Measurements from ENCODE around the gene TMEM87B. TPM values are rescaled to one million over a fixed set of nuclear protein-coding genes. Genes with fewer than 3 reads are reported as not detected.
"Not testable (repeated sequence)": the region's sequence is repeated elsewhere in the genome, so short reads cannot be mapped to it uniquely, and the experiment has no call there.

TMEM87B gene
- total RNA-seq, 1 experiment from 2014 or later: 20.2 TPM

DNA sequence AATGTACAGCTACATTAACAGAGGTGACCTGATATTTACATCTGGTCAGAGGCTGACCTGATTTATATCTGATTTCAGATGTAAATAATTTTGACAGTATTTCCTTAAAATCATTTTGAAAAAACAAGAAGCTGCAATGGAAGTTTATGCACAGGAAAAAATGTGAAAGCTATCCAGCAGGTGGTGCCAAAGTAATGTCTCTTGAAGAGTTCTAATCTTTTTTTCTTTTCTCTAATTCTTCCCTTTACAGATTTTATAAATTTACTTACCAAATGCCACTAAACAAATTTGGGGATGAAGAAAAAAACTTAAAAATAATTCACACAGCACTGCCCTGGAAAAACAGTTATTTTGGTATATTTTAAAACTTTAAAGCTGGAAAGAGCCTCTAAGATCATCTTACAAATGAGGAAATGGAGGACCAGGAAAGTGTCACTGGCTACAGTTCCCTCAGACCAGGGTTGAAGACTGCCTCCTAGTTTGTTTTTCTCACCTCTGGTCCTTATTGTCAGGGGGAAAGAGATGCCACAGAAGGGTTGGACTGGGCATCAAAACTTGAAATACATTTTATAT, 66.7 kb downstream of the TMEM87B start:
- no peak for DNase-seq (ENCODE audit: low spot score)

DNA sequence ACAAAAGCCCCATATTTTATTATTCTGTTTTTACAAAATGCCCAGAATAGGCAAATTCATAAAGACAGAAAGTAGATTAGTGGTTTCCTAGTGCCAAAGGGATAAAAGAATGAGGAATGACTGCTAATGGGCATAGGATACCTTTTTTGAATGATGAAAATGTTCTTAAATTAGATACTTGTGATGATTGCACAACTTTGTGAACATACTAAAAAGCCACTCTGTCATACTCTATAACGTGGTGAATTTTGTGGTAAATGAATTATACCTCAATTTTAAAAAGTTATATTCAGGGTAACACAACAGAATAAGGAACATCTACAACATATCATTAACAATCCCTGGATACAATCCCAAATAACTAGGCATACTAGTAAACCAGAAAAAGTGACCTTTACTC, 74.0 kb downstream of the TMEM87B start:
- no peak for DNase-seq (ENCODE audit: low spot score)

DNA sequence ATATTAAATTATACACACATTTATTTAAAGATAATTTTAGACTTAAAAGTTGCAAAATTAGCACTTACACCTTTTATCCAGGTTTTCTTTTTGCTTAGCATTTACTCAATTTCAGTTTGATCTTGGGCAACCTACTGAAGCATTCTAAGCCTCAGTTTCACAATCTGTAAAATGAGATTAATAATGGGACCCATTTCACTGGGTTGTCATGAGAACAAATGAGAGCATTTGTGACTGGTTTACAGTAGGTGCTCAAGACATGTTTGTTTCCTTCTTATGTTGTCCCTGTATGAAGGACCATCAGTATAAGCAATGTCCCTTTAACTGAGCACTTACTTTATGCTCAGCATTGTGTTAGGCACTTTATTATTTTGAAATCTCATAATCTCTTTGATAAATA, 78.3 kb downstream of the TMEM87B start:
- no peak for DNase-seq (ENCODE audit: low spot score)

DNA sequence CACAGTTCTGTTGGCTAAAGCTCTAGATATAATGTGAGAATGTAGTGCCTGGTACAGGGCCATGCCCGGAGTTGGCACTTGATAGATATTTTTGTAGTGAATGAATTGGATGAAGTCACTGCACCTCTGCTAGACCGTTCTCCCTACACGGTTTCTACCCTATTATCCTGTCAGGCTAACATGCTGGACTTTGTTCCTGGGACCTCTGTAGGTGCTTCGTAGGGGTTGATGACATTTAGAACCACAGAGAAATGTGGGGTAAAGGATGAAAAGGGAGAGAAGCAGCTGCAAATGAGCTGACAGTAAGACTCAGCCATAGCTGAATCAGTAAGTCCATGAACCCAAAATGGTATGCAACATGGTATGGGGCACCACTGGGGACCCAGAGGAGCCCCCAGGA, 79.1 kb downstream of the TMEM87B start:
- no peak for DNase-seq (ENCODE audit: low spot score)

DNA sequence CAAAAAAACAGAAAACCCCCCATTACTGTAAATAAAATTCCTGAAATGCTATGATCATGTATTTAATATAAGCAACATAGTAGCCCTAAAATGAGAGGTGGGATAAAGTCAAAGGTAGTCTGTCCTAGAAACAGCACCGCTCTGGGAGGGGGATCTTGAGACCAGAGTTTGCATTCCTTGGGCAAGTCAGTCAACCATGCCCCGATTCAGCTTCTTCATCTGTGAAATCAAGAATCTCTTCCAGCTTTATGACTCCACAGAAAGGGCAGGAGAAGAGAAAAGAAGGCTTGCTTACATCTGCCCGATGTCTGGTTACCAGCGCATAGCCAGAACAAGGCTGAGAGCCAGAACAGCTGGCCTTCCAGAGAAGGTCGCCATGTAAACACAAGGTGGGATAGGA, 81.0 kb downstream of the TMEM87B start:
- no peak for DNase-seq (ENCODE audit: low spot score)

DNA sequence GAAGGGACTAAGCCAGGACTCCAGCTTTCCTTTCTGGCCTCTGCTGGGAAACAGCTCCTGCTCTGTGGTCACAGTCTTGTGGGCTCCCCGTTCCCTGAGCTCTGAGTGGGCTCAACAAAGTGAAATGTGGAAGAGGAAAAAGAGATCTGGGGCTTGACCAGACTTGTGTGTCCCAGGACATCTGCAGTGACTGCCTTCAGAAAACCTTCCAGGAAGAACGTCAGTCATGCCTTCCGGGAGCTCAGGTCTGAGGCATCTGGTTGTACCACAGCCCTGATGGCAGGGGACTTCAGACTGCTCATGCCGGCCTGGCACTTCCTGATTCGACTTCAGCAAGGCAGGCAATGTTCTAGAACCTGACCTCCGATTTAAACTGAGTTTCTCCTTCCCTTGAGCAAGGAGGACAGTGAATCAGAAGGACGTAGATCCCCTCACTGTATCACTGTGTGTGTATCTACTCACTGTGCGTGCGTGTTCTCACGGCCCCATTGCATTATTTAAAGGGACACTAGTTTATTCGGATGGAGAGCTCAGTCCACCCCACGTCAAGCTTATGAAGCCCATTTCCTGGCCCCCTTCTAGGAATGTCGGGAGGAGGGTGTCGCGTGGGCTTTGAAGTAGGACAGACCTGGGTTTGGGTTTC, 82.6 kb downstream of the TMEM87B start:
- no peak for DNase-seq (ENCODE audit: low spot score)

DNA sequence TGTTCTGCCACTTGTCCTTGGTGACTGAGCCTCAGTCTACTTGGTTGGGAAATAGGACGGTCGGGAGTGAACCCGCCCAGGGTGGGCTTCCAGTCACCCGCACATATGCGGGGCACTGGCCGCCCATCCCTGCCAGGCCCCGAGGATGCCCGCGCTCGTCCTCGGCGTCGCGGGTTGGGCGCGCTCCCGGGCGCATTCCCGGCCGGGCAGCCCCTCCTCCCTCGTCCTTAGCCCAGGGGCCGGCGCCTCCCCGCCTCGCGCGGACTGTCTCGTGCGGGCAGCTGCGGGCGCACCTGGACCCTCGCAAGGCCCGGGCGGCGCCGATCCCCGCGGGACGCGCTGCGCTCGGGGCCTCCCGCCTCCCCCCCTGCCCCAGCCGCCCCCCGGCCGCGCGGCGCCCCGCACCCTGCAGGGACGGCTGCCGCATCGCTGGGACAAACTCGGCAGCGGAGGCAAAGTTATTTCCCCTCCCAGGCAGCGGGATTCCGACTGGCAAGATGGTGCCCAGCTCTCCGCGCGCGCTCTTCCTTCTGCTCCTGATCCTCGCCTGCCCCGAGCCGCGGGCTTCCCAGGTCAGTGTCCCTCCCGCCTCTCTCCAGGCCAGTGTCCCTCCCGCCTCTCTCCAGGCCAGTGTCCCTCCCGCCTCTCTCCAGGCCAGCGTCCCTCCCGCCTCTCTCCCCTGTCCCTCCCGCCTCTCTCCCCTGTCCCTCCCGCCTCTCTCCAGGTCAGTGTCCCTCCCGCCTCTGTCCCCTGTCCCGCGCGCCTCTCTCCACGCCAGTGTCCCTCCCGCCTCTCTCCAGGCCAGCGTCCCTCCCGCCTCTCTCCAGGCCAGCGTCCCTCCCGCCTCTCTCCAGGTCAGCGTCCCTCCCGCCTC, 83.3 kb downstream of the TMEM87B start, which contains the start of gene FBLN7:
FBLN7 (plus strand) TSS at position 227 of the 874 bp plus-strand sequence; CDS start at position 498, 271 bp downstream.
- no peak for DNase-seq (ENCODE audit: low spot score)

DNA sequence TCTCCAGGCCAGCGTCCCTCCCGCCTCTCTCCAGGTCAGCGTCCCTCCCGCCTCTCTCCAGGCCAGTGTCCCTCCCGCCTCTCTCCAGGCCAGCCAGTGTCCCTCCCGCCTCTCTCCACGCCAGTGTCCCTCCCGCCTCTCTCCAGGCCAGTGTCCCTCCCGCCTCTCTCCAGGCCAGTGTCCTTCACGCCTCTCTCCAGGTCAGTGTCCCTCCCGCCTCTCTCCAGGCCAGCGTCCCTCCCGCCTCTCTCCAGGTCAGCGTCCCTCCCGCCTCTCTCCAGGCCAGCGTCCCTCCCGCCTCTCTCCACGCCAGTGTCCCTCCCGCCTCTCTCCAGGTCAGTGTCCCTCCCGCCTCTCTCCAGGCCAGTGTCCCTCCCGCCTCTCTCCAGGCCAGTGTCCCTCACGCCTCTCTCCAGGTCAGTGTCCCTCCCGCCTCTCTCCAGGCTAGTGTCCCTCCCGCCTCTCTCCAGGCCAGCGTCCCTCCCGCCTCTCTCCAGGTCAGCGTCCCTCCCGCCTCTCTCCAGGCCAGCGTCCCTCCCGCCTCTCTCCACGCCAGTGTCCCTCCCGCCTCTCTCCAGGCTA, 84.1 kb downstream of the TMEM87B start:
- DNase-seq (ENCODE audit: low spot score): not testable (repeated sequence)

DNA sequence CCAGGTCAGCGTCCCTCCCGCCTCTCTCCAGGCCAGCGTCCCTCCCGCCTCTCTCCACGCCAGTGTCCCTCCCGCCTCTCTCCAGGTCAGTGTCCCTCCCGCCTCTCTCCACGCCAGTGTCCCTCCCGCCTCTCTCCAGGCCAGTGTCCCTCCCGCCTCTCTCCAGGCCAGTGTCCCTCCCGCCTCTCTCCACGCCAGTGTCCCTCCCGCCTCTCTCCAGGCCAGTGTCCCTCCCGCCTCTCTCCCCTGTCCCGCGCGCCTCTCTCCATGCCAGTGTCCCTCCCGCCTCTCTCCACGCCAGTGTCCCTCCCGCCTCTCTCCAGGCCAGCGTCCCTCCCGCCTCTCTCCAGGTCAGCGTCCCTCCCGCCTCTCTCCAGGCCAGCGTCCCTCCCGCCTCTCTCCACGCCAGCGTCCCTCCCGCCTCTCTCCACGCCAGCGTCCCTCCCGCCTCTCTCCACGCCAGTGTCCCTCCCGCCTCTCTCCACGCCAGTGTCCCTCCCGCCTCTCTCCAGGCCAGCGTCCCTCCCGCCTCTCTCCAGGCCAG, 84.7 kb downstream of the TMEM87B start:
- not testable (repeated sequence) for DNase-seq (ENCODE audit: low spot score)

DNA sequence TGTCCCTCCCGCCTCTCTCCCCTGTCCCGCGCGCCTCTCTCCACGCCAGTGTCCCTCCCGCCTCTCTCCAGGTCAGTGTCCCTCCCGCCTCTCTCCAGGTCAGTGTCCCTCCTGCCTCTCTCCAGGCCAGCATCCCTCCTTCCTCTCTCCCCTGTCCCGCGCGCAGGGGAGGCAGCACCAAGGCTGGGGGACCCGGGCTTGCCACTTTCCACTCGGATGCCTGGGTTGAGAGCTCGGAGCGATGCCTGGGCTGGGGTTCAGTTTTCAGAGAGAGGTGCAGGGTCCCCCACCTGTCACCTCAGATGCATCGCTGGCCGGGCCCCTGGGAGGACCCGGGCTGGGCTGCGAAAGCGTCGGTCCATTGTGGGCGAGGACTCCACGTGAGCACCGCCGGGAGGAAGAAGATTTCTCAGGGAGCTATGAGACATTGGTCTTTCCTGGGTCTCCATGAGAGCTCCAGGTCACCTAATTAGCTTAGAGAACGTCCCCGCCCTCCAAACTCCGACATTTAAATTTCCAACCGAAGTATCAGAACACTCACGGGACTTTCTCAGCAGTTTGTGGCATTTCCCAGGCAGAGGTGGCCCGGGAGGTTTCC, 85.2 kb downstream of the TMEM87B start:
- DNase-seq (ENCODE audit: low spot score): no peak

DNA sequence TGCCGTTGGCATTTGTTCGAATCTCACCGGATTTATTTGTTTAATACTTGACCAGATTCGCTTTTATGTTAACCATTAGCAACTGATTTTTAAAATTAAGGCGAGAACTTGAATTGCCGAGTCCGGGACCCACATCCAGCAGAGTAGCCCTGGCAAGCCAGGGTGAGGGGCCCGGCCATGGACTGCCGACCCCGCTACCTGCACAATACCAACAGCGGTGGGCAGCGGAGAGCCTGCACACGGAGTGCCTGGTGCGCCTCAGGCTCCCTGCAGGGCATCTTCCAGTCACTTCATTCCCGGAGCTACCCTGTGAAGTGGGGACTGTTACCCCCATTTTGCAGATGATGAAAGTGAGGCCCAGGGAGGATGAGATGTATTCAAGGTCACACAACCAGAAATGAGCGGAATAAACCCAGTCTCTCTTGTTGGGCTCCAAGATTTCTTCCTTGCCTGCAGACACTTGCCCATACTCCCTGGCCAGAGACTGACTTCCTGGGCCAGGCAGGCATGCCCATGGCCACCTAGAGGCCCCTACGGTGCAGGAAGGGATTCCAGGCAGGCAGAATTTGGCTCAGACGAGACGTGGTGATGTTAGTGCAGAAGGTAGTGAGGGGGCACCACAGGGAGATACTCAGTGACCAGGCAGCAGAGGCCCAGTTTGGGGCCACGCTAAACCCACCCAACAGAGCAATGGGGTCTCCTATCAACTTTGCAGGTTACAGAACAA, 86.0 kb downstream of the TMEM87B start:
- no peak for DNase-seq (ENCODE audit: low spot score)

DNA sequence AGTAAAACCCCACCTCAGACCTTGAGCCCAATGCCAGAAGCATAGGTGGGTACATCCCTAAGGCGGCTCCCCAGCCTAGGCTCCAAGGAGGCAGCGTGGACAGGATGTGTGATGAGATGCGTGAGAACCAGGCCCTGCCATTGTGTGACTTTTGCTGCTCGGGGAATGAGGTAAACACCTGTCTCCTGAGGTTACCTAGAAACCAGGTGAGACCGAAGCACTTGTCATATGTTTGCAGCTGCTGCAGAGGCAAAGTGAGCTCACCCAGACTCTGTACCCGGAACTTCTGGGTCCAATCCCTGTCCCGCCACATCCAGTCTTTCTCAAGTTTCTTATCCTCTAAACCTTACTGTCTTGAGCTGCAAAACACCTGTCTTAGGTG, 86.5 kb downstream of the TMEM87B start:
- DNase-seq (ENCODE audit: low spot score): no peak

DNA sequence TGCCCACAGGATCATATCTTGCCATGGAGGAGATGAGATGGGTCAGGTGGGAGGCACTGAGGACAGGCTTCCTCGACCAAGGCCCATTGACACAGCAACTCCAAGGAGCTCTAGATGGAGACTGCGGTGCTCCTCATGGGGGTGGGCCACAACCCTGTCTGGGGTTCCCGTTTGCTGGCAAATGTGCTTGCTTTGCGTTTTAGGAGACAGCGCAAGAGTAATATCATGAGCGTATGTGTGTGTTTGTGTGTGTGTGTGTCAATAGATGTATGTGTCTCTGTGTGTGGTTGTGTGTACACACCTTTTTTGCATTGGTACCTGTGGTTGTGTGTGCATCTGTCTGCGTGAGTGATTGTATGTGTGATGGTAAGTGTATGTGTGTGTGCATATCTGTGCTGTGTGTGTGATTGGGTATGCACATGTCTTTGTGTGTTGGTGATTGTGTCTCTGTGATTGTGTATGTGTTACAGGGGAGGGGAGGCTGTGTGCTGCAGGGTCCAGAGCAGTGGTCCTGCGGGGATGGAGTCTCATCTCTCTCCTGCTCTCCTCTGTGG, 87.5 kb downstream of the TMEM87B start:
- DNase-seq (ENCODE audit: low spot score): no peak

DNA sequence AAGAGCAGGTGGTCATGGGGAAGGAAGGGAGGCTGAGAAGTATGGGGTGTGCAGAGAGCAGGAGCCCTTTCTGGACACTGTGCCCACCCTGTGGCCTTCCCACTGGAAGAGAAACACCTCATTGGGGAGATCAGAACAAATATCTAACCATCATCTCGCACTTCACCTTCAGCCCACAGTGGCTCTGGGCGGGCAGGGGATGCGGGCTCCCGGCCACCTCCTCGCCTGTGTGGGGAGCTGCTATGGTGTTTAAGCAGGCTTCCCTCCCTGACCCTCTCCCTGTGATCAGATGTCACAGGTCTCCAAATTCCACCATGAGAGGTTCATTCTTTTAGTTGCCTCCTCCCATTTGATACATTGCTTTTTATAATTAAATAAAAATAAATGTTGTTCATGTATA, 88.1 kb downstream of the TMEM87B start:
- DNase-seq (ENCODE audit: low spot score): no peak

DNA sequence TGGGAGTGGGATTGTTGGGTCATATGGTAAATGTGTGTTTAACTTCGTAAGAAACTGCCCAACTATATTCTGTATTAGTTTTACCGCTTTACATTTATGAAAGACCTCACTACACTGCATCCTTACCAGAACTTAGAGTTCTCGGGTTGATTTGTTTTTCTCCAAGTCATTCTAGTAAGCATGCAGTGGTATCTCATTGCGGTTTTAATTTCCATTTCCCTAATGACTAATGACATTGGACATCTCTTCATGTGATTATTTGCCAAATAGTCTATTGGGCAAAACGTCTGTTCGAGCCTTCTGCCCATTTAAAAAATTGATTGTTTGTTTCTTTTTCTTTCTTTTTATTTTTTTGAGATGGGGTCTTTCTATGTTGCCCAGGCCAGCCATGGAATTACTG, 89.9 kb downstream of the TMEM87B start:
- DNase-seq (ENCODE audit: low spot score): no peak

DNA sequence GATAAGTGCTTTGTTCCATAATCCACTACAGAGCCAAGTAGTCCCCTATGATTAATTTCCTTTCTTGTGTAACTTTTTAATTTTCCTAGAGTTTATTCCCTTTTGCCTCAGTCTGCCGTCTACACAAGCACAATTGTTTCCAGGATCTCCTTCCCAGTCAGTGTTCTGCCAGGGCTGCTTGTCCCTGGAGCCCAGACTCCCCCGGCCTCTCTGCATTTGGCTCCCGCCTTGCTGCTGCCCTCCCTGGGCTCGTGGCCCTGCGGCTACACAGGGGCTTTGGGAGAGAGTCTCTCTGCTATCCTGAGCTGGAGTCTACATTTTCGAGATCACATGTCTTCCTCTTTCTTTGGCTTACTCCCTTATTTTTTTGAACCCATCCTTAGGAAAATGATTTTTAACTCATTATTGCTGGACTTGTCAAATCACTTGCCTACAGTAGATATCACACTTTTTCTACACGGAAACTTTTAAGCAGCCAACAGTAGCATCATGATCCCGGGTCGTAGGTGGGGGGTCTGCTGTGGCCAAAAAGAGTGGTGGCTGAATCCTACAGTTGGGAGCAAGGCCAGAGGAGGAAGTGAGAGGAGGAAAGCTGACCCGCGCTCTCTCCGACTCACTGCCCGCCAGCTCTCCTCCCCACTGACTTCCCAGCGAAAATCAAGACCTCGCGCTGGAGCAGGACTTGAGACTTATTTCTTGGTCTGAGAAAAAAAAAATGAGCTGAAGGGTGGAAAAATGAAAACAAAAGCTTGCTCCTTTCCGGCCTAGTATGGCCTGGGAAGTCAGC, 92.5 kb downstream of the TMEM87B start:
- DNase-seq (ENCODE audit: low spot score): no peak

DNA sequence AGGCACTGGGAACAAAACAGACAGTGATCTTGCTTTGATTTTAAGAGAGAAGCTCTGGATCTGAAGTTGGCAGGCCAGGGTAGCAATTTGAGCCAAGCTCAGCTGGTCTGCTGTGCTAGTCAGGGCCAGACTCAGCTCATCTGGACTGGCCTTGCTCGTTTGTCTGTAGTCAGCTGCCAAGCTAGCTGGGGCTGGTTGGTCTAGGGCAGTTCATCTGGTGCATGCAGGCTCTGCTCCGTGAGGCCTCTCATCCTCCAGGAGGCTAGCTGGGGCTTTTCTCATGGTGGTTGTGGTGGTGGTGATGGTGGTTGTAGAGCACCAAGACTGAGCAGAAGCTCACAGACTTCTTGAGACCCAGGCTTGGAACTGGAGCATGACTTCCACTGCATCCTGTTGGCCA, 93.4 kb downstream of the TMEM87B start:
- DNase-seq (ENCODE audit: low spot score): no peak

DNA sequence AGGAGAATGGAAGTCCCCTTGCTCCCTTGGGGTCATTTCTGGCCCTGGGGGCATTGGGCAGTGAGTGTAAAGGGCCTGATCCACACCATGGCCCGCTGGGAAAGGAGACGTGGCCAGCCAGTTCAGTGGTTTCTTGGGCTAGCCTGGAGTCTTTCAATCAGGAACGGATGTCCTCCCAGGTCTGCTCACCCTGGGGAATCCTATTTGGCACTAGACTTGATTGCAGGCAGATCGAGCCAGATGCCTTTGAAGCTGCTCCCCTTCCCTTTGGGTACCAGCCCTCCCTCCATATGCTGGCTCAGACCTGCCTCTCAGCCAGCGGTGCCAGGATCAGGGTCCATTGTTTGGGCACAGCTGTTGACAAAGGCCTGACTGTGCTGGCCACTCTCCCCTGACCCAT, 94.1 kb downstream of the TMEM87B start:
- DNase-seq (ENCODE audit: low spot score): no peak

DNA sequence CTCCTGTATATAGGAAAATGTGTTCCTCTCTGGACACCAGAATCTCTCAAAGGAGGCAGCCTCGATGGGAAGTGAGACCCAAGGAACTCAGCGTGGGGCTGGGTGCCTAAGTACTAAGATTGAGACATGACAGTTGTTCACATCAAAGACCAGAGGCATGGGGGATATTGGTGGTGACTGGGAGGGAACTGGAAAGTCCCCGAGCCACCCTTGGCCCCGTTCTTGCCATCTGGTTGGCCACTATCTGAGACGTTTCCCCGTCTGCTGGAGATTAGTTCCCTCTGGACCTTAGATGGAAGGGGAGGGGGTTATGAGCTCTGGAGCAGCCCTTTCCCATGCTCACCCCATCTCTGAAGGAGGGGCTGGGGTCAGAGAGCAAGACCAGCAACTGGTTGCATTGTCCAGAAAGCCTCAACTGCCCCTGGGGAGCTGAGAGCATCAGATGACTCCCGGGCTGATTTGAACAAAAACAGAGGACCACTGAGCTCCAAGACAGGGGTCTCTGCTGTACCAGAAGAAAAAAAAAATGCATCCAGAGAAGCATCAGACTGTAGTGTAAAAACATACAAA, 94.9 kb downstream of the TMEM87B start:
- no peak for DNase-seq (ENCODE audit: low spot score)

DNA sequence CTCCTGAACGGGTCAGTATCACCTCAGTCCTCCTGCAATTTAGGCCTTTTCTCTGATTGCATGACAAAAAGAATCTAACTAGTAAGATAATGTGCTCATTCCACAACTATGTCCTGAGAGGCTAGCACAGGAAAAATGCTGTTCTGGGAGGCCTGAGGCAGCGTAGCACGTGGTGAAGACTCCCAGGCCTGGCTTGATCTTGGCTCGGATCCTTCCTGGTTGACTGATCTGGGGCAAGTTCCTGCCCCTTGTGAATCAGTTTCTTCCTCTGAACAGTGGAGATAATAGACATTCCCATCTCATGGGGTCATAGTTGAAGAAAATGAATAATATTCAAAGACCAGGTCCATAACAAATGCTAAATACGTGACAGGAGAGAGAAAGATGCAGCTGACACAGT, 95.4 kb downstream of the TMEM87B start:
- DNase-seq (ENCODE audit: low spot score): no peak
